A549 (cell line): ENCODE results near the gene IFNLR1.

Source experiments
- EP300 ChIP-seq, 2 experiments: fragments of >200 bp; sonication (Bioruptor Twin); formaldehyde crosslinking; IDR thresholded peaks; 2 replicates in 1 of 2; 3 replicates in 1 of 2; pipeline ENCODE4 v1.6.1; 2016 to 2017
- RAD21 ChIP-seq, 2 experiments: fragments of >200 bp in 1 of 2; sonication (Bioruptor Twin) in 1 of 2; formaldehyde crosslinking in 1 of 2; IDR thresholded peaks in 1 of 2; conservative IDR thresholded peaks in 1 of 2; 2 replicates in 1 of 2; 3 replicates in 1 of 2; pipeline ENCODE4 v1.6.1; 2012 to 2018; ENCODE audit warnings: inconsistent platforms in 1 of 2

- no peak for TF ChIP-seq EP300 (IDR thresholded peaks at IDR 0.05)
- TF ChIP-seq RAD21 (conservative IDR thresholded peaks at IDR 0.05 in 1 of 2, IDR thresholded peaks at IDR 0.05 in 1 of 2): no peak
Measured at GRCh38 chr1:24181619-24182018, 5.5 kb downstream of the IFNLR1 start.
